HG03571 (cell line): ENCODE data around the gene CDIPT.
"Not testable (repeated sequence)": the region's sequence is repeated elsewhere in the genome, so short reads cannot be mapped to it uniquely, and the experiment has no call there.

ENCODE experiments used
- ATAC-seq: cut with Tn5 transposase; IDR thresholded peaks from one replicate; pipeline ENCODE4 v1.9.1; 2021; ENCODE audit not compliant: unreplicated experiment

The CDIPT gene

DNA sequence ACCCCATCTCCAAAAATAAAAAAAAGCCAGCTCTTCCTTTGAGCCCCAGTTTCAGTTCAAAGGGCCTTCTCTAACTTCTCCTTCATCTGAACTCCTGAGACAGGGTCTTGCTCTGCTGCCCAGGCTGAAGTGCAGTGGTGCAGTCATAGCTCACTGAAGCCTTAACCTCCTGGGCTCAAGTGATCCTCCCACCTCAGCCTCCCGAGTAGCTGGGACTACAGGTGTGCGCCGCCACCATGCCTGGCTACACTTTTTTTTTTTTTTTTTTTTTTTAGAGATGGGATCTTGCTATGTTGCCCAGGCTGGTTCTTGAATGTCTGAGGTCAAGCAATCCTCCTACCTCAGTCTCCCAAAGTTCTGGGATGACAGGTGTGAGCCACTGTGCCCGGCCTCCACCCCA, 29.8 kb downstream of the CDIPT start:
- not testable (repeated sequence) for ATAC-seq

DNA sequence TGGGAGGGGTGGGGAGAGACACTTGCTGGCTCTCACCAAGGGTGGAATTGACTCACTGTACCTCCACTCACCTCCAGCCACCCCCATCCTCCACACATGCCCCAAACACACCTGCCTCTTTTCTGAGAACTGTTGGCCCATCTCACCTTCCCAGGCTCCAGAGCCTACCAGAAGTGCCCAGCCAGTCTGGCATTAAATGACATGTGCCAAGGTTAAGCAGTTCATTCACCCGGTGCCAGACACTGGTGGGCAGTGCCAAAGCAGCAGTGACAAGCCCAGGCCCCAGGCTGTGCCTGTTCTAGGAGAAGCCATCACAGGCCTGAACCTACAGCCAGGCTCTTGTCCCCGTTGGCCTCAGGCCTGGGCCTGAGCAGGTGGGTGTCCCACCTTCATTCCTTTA, 31.5 kb downstream of the CDIPT start:
- no peak for ATAC-seq

DNA sequence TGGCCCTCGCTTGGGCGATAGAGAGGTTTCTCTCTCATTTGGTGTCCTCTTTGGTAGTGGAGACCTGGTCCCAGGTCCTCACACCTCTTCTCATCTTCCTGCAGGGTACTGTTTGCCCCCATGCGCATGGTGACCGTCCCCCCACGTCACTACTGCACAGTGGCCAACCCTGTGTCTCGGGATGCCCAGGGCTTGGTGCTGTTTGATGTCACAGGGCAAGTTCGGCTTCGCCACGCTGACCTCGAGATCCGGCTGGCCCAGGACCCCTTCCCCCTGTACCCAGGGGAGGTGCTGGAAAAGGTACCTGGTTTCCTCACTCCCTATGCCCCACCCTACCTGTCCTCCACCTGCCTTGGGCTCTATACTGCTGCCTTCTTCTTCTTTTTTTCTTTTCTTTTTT, 32.3 kb downstream of the CDIPT start:
- ATAC-seq = no peak

DNA sequence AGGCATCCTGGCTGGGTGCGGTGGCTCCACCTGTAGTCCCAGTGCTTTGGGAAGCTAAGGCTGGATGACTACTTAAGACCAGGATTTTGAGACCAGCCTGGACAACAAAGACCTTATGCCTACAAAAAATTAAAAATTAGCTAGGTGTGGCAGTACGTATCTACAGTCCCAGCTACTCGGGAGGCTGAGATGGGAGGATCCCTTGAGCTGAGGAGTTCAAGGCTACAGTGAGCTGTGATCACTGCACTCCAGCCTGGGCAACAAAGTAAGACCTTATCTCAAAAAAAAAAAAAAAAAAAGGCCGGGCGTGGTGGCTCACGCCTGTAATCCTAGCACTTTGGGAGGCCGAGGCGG, 36.7 kb downstream of the CDIPT start:
- no peak for ATAC-seq

DNA sequence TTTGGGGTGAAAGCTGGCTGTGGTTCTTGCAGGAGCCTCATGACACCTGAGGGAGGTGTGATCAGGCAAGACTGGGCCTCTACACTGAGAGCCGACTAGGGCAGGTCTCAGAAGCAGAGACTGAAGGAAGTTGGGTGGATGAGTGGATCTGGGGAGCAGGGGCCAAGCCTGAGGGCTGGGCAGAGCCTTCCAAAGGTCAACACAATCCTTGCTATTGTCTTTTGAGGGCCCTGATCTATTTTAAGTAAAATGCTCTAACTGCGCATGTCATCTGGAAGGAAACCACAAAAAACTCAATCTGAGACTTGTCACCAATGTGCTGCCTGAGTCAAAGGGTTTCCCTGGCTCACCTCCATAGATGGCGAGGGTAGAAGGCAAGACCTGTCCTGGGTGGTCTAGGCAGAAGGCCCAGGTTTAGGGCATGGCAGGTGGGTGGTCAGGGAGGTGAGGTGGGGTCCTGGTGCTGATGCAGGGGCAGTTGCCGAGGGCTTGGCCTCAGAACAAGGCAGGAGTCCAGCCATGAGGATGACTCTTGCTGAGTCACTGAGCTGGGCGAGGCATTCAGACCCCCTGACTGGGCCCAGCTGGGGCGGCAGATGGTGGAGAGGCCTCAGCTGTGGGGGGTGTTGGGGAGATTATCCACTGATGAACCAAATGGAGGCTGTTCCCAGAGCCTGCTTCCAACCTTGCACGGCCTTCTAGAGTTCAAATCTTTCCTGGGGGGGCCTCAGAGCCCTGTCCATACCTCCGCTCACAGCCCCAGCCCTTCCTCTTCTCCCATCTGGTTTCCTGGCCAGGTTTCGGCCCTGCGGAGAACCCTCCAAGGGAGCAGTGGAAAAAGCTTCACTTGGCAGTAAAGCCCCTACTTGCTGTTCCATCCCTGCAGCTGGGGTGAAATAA, 37.6 kb downstream of the CDIPT start:
- ATAC-seq = no peak

DNA sequence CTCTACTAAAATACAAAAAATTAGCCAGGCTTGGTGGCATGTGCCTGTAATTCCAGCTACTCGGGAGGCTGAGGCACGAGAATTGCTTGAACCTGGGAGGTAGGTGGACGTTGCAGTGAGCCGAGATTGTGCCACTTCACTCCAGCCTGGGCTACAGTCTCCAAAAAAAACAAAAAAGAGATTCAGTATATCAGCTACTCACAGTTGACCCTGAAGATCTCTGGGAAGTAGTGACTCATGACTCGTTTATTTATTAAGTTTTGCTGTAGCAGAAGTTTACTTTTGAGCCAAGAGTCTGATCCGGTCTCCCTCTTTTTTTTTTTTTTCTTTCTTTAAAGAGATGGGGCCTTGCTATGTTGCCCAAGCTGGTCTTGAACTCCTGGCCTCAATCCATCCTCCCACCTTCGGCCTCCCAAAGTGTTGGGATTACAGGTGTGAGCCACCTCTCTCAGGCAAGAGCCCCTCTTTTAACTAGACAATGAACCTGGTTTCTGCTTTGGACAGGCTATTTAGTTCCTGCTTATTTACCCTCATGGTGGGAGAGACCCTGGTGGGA, 38.4 kb downstream of the CDIPT start:
- ATAC-seq = no peak

DNA sequence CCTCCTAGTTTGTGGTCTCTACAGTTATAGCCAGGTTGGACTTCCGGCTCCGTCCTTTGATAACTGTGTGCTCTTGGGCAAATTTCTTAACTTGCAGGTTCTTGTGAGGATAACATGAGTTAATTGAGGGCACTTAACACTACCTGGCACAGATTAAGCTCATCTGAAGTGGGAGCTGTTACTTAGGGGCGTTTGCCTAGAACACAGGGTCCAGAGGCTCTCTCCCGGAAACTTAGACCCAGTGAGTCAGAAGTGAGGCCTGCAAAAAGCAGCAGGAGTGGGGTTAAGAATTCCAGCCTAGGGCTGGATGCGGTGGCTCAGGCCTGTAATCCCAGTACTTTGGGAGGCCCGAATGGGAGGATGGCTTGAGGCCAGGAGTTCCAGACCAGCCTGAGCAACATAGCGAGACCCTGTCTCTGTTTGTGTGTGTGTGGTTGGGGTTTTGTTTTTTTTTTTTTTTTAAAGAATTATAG, 41.3 kb downstream of the CDIPT start:
- no peak for ATAC-seq

DNA sequence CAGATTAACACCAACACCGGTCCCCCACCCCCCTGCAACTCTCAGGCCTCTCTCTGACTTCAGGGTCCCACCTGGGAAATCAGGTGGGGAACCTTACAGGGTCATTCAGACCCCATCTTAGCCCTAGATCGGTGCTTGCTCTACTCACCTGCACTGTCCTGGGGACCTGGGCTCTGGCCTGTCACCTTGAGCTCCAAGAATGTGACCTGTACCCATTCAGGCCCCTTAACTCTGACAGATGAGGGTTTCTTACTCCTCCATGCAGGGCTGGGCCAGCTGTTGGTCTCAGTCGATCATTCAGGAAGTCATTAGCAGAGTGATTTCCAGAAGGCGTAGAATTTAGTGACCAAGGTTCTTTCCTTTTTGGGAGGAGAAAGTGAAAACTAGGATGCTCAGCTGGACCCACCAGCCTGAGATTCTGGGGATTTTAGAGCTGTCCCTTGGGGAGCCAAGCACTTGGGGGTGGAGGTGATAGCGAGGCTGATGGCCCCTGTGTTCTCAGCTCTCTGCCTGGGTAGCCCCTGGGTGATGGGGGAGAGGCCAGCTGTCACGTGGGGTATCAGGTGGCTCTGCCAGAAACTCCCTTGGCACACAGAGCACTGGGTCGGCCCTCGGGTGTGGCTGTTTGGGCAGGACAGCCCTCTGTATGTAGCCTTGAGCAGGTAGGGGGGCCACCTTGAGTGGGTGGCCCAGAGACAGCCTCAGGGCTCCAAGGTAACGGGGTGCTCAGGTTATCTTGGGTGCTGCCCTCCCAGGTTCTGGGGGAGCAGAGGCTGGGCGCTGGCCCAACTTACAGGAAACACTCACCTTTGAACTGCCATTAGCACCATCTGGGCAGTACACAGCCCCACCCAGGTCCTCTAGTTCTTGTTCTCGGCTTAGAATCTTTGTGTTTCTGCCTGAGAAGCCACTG, 42.0 kb downstream of the CDIPT start:
- no peak for ATAC-seq

DNA sequence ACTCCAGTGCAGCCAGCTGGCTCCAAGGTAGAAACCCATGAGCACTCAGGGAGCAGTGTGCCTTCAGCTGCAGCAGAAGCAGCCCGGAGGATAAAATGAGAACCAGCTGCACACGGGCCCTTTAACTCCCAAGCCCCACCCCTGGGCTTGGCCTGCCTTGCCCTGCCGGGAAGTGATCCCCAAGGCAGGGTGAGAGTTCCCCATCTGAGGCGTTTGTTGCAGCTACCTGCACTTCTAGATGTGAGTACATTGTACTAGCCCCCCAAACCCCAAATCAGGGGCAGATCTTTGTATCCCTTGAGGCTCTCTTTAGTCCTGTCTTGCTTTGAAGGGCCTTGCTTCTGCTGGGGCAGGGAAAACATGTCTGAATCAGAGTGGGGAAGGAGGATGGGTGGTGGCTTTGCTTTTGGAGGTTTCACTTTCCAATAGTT, 42.7 kb downstream of the CDIPT start, which contains the start of gene MVP:
Gene MVP, plus strand, starts transcription at position 192 of the 431 bp plus-strand sequence. CDS start 10,088 bp downstream, outside the sequence.
- ATAC-seq = no peak

DNA sequence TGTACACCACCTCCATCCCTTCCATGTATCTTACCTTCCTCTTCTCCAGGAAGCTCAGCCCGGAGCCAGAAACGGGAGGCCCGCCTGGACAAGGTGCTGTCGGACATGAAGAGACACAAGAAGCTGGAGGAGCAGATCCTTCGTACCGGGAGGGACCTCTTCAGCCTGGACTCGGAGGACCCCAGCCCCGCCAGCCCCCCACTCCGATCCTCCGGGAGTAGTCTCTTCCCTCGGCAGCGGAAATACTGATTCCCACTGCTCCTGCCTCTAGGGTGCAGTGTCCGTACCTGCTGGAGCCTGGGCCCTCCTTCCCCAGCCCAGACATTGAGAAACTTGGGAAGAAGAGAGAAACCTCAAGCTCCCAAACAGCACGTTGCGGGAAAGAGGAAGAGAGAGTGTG, 43.5 kb downstream of the CDIPT start:
- no peak for ATAC-seq

DNA sequence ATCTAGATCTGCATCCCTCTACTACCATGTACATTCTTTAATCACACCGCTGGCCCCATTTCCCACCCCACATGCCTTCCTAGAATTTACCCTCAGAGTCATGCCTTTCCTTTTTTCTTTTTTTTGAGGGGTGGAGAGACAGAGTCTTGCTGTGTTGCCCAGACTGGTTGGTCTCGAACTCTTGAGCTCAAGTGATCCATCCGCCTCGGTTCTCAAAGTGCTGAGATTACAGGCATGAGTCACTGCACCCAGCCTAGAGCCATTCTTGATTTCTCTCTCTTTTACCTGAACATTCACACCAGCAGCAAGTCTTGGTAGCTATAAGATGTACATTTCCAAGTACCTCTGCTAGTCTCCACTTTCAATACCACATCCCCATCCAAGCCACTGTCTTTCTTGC, 44.9 kb downstream of the CDIPT start:
- no peak for ATAC-seq

DNA sequence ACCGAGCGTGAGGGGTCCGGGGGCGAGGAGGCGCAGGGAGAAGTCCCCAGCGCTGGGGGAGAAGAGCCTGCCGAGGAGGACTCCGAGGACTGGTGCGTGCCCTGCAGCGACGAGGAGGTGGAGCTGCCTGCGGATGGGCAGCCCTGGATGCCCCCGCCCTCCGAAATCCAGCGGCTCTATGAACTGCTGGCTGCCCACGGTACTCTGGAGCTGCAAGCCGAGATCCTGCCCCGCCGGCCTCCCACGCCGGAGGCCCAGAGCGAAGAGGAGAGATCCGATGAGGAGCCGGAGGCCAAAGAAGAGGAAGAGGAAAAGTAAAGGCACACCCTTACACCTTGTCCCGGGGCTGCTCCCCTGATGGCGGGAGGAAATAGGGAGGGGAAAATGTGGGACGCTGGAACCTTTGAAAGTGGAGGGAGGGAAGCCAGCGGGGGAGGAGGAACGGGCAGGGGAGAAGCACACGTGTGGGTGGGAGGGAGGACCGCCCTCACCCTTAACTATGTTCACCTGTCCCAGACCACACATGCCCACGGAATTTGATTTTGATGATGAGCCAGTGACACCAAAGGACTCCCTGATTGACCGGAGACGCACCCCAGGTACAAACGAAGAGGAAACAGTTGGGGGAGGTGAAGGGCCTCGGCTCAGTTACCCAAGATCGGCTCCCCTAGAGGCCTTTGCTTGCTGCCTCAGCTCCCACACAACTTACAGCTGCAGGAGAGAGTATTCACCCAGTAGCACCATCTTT, 46.2 kb downstream of the CDIPT start:
- no peak for ATAC-seq

DNA sequence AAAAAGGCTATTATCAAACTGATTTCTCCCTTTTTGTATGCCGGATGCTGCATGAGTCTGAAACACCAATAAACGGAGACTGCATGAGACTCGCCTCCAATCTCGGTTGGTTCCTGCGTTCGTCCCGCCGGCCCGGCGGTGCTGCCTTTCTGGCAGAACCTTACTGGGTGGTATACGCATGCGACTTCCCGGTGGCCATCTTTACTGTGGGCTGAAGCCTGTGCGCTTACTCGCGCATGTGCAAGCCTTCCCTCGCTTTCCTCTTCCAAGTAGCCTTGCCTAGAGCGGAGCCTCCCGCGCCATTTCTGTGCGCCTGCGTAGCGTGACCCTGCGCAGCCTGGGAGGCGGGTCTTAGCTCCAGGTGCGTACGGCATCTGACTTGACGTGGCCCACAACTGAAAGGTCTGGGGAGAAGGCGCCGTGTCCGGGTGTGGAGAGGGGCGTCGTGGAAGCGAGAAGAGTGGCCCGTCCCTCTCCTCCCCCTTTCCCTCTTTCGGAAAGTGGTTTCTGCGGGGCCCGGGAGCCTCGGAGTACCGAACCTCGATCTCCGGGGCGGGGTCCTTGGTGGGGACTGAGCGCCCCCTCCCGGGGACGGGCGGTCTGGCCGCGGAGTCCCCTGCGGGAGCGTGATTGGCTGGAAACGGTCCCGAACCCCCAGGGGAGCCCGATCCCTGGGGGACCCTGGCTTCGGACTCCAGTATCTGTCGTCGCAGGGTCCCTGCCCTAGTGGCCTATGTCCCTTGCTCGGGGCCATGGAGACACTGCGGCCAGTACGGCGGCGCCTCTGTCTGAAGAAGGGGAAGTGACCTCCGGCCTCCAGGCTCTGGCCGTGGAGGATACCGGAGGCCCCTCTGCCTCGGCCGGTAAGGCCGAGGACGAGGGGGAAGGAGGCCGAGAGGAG, 47.0 kb downstream of the CDIPT start, which contains the start of gene PAGR1:
Gene PAGR1, plus strand, starts transcription at position 360 of the 901 bp plus-strand sequence. Its CDS starts 374 bp downstream, at position 734.
- ATAC-seq = peak; percentile 50

DNA sequence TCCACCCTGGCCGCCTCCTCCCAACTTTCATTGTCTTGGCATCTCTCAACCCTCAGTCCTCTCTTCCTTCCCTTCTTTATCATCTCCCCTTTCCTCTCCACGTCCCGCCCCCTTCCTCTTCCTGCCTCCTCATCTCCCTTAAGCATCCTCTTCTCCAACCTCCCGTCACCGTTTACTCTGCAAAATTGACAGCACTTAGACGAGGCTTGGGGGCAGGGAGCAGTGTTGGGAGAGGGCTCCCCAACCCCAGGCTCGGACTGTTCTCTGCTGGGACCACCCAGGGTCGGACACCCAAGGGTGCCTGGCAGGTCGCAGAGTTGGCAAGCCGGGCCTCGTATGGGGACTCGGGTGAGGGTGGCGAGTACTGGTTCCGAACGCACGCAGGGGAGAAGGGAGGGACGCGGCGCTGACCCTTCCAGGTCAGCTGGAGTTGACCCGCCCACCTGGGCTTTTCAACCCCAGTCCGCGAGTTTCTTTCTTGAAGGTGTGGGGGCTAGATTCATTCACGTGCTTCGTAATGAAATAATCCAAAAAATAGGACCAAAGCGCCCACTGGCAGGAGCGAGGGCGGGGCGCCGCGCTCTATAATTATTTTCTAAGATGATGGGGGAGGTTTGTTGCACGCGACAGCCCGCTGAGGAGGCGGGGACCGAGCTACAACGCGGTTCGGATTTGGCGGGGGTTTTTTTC, 47.8 kb downstream of the CDIPT start:
- no peak for ATAC-seq

DNA sequence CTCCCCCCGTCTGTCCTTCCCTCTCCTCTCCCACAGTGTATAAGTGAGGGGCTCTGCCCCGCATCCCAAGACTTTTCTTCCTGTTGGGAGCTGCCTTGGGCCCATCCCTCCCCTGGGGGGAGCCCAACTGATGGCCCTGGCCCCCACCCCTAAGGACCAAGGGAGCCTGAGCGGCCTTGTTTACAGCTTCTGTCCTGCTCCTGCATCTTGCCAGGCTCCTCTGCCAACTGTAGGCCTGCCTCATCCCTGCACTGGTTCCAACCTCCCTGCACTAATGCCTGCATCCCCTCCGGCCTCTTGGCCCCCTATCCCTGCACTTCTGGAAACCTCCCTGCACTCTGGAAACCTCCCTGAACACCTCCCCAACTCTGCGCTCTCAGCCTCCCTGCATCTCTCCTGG, 48.4 kb downstream of the CDIPT start:
- ATAC-seq = no peak

DNA sequence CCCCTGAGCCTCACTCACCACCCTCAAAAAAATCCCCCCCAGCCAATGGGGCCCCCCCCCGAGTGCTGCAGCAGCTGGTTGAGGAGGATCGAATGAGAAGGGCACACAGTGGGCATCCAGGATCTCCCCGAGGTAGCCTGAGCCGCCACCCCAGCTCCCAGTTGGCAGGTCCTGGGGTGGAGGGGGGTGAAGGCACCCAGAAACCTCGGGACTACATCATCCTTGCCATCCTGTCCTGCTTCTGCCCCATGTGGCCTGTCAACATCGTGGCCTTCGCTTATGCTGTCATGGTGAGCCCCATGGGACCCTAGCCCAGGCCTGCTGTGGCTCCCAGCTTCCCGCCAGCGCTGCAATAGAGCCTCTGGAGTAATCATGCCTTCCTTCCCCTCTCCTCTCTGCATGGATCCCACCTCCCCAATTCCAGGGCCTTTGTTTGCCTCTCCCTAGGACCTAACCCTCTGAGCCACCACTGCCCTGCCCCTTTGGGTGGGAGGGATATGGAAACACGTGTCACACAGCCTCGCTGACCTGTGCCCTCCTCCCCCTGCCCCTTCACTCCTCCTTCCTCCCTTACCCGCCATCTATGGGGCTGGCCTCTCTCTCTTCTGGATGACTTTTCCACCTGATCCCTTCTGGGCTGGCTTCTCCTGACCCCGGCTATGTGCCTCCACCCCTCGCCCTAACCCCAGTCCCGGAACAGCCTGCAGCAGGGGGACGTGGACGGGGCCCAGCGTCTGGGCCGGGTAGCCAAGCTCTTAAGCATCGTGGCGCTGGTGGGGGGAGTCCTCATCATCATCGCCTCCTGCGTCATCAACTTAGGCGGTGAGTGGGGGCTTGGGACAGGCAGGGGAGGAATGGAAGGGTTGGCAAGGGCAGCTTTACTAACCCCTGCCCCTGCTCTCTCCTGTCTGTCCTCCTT, 49.1 kb downstream of the CDIPT start:
- ATAC-seq = no peak

DNA sequence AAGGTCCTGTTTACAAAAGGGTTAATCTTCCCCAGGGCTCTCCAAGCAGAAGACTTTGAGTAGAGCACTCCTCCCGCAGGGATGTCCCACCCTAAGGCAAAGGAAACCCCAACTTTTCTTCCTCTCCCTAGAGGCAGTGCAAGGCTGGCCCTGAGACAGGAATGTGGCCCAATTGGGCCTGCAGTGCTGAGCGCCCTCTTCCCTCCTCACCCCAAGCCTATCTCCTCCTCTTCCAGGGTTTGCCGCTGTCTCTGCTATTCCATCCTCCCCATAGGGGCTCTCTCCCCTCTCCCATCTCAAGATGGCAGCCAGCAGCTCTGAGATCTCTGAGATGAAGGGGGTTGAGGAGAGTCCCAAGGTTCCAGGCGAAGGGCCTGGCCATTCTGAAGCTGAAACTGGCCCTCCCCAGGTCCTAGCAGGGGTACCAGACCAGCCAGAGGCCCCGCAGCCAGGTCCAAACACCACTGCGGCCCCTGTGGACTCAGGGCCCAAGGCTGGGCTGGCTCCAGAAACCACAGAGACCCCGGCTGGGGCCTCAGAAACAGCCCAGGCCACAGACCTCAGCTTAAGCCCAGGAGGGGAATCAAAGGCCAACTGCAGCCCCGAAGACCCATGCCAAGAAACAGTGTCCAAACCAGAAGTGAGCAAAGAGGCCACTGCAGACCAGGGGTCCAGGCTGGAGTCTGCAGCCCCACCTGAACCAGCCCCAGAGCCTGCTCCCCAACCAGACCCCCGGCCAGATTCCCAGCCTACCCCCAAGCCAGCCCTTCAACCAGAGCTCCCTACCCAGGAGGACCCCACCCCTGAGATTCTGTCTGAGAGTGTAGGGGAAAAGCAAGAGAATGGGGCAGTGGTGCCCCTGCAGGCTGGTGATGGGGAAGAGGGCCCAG, 50.0 kb downstream of the CDIPT start:
- ATAC-seq = no peak
